CD4-positive, alpha-beta T cell treated with Interleukin-17A for 4 hours (primary cell): ENCODE results near the gene NPR3.

ENCODE experiments used
- DNase-seq: peaks from one replicate; pipeline ENCODE4 v3.0.0-alpha.2; 2020; ENCODE audit warnings: mixed read lengths

The NPR3 gene

GRCh38 chr5:32710550-32711361 is at the start of gene NPR3:
Gene NPR3 (plus strand): TSS chr5:32711321. CDS start chr5:32711777, 456 bp downstream.
- no peak for DNase-seq

- DNase-seq = no peak
Observed at GRCh38 chr5:32664523-32664922, 46.6 kb upstream of the NPR3 start.

GRCh38 chr5:32668552-32668951 is 42.6 kb upstream of the NPR3 start:
- no peak for DNase-seq

GRCh38 chr5:32673272-32673671 is 37.8 kb upstream of the NPR3 start:
- no peak for DNase-seq

GRCh38 chr5:32677023-32677422 is 34.1 kb upstream of the NPR3 start:
- DNase-seq = no peak

- no peak for DNase-seq
Observed at GRCh38 chr5:32678472-32678871, 32.6 kb upstream of the NPR3 start.

- DNase-seq = no peak
Observed at GRCh38 chr5:32679218-32679617, 31.9 kb upstream of the NPR3 start.

- no peak for DNase-seq
Observed at GRCh38 chr5:32680183-32680582, 30.9 kb upstream of the NPR3 start.

- DNase-seq = no peak
Observed at GRCh38 chr5:32683125-32683524, 28.0 kb upstream of the NPR3 start.

GRCh38 chr5:32684260-32684659 is 26.9 kb upstream of the NPR3 start:
- no peak for DNase-seq

- DNase-seq = no peak
Observed at GRCh38 chr5:32686799-32687498, 24.2 kb upstream of the NPR3 start.

GRCh38 chr5:32687499-32687831 is 23.7 kb upstream of the NPR3 start:
- no peak for DNase-seq

- DNase-seq = no peak
Observed at GRCh38 chr5:32690153-32690552, 21.0 kb upstream of the NPR3 start.

GRCh38 chr5:32690666-32691065 is 20.5 kb upstream of the NPR3 start:
- DNase-seq = no peak

- no peak for DNase-seq
Observed at GRCh38 chr5:32692036-32692746, 18.9 kb upstream of the NPR3 start.

- DNase-seq = no peak
Observed at GRCh38 chr5:32703957-32704356, 7.2 kb upstream of the NPR3 start.

- DNase-seq = no peak
Observed at GRCh38 chr5:32707418-32707997, 3.6 kb upstream of the NPR3 start.

- no peak for DNase-seq
Observed at GRCh38 chr5:32708949-32709348, 2.2 kb upstream of the NPR3 start.

GRCh38 chr5:32709750-32710549 is 1.2 kb upstream of the NPR3 start:
- peak; percentile 24 for DNase-seq

GRCh38 chr5:32711362-32711680 is 200 bp downstream of the NPR3 start:
- no peak for DNase-seq

- no peak for DNase-seq
Observed at GRCh38 chr5:32711681-32712480, 760 bp downstream of the NPR3 start.
